ENCODE measurements around the gene POLR1A.
A peak's percentile ranks its signal among the peaks of the same experiment; 100 is the strongest.
"Not testable (repeated sequence)": the region's sequence is repeated elsewhere in the genome, so short reads cannot be mapped to it uniquely, and the experiment has no call there.

POLR1A gene

GRCh38 chr2:85998071-85998991, 107.4 kb downstream of the POLR1A start:
- peak; percentile 23 for DNase-seq (ENCODE audit: low spot score)

- peak; percentile 70 for DNase-seq (ENCODE audit: low spot score)
Measured at GRCh38 chr2:85997017-85997970, 108.4 kb downstream of the POLR1A start.

GRCh38 chr2:85996591-85996990, 109.1 kb downstream of the POLR1A start:
- peak; percentile 64 for DNase-seq (ENCODE audit: low spot score)

- DNase-seq (ENCODE audit: low spot score), result no peak
Measured at GRCh38 chr2:85995648-85996529, 109.8 kb downstream of the POLR1A start.

- no peak for DNase-seq (ENCODE audit: low spot score)
Measured at GRCh38 chr2:85994897-85995647, 110.6 kb downstream of the POLR1A start.

GRCh38 chr2:85994421-85994777, 111.3 kb downstream of the POLR1A start:
- no peak for DNase-seq (ENCODE audit: low spot score)

- DNase-seq (ENCODE audit: low spot score), result no peak
Measured at GRCh38 chr2:85992611-85993010, 113.1 kb downstream of the POLR1A start.

- DNase-seq (ENCODE audit: low spot score), result not testable (repeated sequence)
Measured at GRCh38 chr2:85992053-85992452, 113.6 kb downstream of the POLR1A start.

GRCh38 chr2:85990084-85990483, 115.6 kb downstream of the POLR1A start:
- no peak for DNase-seq (ENCODE audit: low spot score)

GRCh38 chr2:85989288-85989865, 116.3 kb downstream of the POLR1A start:
- DNase-seq (ENCODE audit: low spot score), result no peak

- DNase-seq (ENCODE audit: low spot score), result no peak
Measured at GRCh38 chr2:85988914-85989270, 116.8 kb downstream of the POLR1A start.

GRCh38 chr2:85988175-85988913, 117.3 kb downstream of the POLR1A start:
- no peak for DNase-seq (ENCODE audit: low spot score)

GRCh38 chr2:85987266-85988174, 118.2 kb downstream of the POLR1A start:
- no peak for DNase-seq (ENCODE audit: low spot score)

GRCh38 chr2:85986121-85986520, 119.6 kb downstream of the POLR1A start:
- DNase-seq (ENCODE audit: low spot score), result no peak

GRCh38 chr2:85984788-85985187, 120.9 kb downstream of the POLR1A start:
- DNase-seq (ENCODE audit: low spot score), result no peak

- no peak for DNase-seq (ENCODE audit: low spot score)
Measured at GRCh38 chr2:85983766-85984165, 121.9 kb downstream of the POLR1A start.

GRCh38 chr2:85981579-85982247, 124.0 kb downstream of the POLR1A start:
- DNase-seq (ENCODE audit: low spot score), result no peak
